Measurements from ENCODE around the gene COX5B.

GRCh38 chr2:97671526-97671925 is 25.7 kb downstream of the COX5B start:
- TF ChIP-seq CTCF (IDR thresholded peaks at IDR 0.05; ENCODE audit: insufficient read depth, low read depth, low read length), result no peak
- TF ChIP-seq EZH2 (IDR thresholded peaks at IDR 0.05; ENCODE audit: insufficient read depth, low read length), result no peak

Data from astrocyte (in vitro differentiated cells and primary cell).